ACC112 (cell line): ENCODE results near the gene NOTCH1.

Experiments
- H2AFZ ChIP-seq: fragments of 200-600 bp; sonication (generic); one replicate; pipeline ENCODE4 v1.6.0; 2017; ENCODE audit warnings: antibody characterized with exemption, low read length; ENCODE audit not compliant: unreplicated experiment
- H3K27ac ChIP-seq: fragments of 200-600 bp; sonication (generic); 2 replicates; pipeline ENCODE4 v1.5.1; 2014; ENCODE audit warnings: low read depth, mild to moderate bottlenecking, antibody characterized with exemption, low read length, moderate library complexity
- H3K27me3 ChIP-seq: fragments of 200-600 bp; sonication (generic); 2 replicates; pipeline ENCODE4 v1.6.1; 2014; ENCODE audit warnings: mild to moderate bottlenecking, antibody characterized with exemption, low read length, moderate library complexity, mixed read lengths; ENCODE audit not compliant: insufficient read depth
- H3K36me3 ChIP-seq: fragments of 200-600 bp; sonication (generic); 2 replicates; pipeline ENCODE4 v1.6.1; 2016; ENCODE audit warnings: mild to moderate bottlenecking, antibody characterized with exemption, low read length, moderate library complexity, mixed read lengths; ENCODE audit not compliant: insufficient read depth
- H3K4me1 ChIP-seq: fragments of 200-600 bp; sonication (generic); one replicate; pipeline ENCODE4 v1.6.1; 2016; ENCODE audit warnings: low read length, mixed read lengths; ENCODE audit not compliant: insufficient read depth, unreplicated experiment, control insufficient read depth
- H3K4me3 ChIP-seq: fragments of 200-600 bp; sonication (generic); 2 replicates; pipeline ENCODE4 v1.5.1; 2014; ENCODE audit warnings: mild to moderate bottlenecking, low read depth, low read length
- H3K79me2 ChIP-seq: fragments of 200-600 bp; sonication (generic); one replicate; pipeline ENCODE4 v1.6.0; 2016; ENCODE audit warnings: low read length; ENCODE audit not compliant: control insufficient read depth, unreplicated experiment, insufficient read depth

The NOTCH1 gene

DNA sequence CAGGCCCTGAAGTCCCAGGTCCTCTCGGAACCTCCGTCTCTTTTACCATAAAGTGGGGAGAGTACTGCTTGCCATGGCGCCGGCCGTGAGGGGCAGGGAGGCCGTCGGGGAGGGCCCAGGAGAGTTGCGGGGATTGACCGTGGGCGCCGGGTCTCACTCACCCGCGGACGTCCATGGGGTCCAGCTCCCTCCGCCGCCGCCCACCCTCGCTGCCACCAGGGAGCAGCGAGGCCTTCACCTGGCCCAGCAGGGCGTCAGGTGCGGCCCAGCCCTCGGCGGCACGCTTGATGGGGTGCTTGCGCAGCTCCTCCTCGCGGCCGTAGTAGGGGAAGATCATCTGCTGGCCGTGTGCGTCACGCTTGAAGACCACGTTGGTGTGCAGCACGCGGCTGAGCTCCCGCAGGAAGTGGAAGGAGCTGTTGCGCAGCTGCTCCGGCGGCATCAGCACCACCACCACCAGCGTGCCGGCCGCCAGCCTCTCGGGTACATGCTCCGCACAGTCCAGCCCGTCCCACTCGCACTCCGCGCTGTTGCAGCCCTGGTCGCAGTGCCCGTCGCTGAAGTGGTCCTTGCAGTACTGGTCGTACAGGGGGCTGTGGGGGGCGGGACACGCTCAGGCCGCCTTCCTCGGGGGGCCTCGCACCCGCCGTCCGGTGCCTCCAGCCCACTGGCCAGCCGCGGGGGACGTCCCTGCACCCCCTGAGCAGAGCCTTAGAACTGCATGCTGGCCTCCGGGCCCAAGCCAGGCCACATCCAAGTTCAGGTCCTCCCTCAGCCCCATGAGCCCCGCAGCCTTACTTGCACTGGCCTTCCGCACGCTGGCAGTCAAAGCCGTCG, 41.1 kb downstream of the NOTCH1 start:
- Histone ChIP-seq H3K27me3 (no peaks in the 10 kb centered on the region), H3K27ac (no peak overlapping the region), H3K4me3 (no peak overlapping the region), H3K4me1 (no peaks in the 10 kb centered on the region), H3K79me2 (no peaks in the 10 kb centered on the region), H3K36me3 (no peaks in the 10 kb centered on the region), H2AFZ (no peak overlapping the region)

DNA sequence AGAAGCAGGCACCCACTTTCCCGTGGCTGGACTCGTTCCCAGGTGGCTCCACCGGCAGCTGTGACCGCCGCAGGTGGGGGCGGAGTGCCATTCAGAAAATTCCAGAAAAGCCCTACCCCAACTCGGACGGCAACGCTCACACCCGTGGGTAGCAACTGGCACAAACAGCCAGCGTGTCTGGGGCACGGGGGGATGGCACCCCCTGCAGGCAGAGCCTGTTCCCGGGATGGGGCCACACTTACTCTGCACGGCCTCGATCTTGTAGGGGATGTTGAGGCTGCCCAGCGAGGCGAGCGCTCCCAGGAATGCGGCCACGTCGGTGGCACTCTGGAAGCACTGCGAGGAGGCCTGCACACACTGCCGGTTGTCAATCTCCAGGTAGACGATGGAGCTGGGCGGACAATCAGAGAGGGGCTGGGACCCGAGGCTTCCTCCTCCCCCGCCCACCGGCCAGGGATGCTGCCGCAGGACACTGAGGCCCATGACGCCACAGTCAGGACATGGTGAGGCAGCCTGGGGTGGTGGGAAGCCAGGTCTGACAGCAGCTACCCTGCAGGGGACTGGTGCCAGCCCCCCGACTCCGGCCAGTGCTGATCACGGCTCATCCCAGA, 42.8 kb downstream of the NOTCH1 start:
- no peaks in the 10 kb centered on the region for H3K27me3 ChIP-seq
- no peak overlapping the region for H3K27ac ChIP-seq
- no peak overlapping the region for H2AFZ ChIP-seq
- no peaks in the 10 kb centered on the region for H3K79me2 ChIP-seq
- H3K4me1 ChIP-seq, result no peaks in the 10 kb centered on the region
- no peak overlapping the region for H3K4me3 ChIP-seq
- H3K36me3 ChIP-seq, result no peaks in the 10 kb centered on the region

- no peaks in the 10 kb centered on the region for H3K4me1 ChIP-seq
- H3K27me3 ChIP-seq, result no peaks in the 10 kb centered on the region
- no peak overlapping the region for H3K4me3 ChIP-seq
- H3K36me3 ChIP-seq, result no peaks in the 10 kb centered on the region
- no peak overlapping the region for H2AFZ ChIP-seq
- no peak overlapping the region for H3K27ac ChIP-seq
- H3K79me2 ChIP-seq, result no peaks in the 10 kb centered on the region
These were observed 43.7 kb downstream of the NOTCH1 start for GRCh38 chr9:136502196-136502595.

DNA sequence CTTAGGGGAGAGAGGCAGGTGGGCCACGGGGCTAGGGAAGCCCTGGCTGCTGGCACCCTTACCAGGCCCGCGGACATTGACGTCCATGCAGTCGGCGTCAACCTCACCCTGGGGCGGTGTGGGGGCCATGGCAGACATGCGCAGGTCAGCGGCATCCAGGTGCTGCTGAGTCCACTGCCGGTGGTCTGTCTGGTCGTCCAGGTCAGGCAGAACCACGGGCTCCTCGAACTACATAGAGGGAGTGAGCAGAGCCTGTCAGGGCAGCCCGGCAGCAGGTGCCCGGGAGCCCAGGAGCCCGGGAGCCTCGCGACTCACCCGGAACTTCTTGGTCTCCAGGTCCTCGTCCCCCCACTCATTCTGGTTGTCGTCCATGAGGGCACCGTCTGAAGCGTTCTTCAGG, 44.2 kb downstream of the NOTCH1 start:
- Histone ChIP-seq H3K4me1 (no peaks in the 10 kb centered on the region), H2AFZ (no peak overlapping the region), H3K79me2 (no peaks in the 10 kb centered on the region), H3K27me3 (no peaks in the 10 kb centered on the region), H3K4me3 (no peak overlapping the region), H3K27ac (no peak overlapping the region), H3K36me3 (no peaks in the 10 kb centered on the region)

DNA sequence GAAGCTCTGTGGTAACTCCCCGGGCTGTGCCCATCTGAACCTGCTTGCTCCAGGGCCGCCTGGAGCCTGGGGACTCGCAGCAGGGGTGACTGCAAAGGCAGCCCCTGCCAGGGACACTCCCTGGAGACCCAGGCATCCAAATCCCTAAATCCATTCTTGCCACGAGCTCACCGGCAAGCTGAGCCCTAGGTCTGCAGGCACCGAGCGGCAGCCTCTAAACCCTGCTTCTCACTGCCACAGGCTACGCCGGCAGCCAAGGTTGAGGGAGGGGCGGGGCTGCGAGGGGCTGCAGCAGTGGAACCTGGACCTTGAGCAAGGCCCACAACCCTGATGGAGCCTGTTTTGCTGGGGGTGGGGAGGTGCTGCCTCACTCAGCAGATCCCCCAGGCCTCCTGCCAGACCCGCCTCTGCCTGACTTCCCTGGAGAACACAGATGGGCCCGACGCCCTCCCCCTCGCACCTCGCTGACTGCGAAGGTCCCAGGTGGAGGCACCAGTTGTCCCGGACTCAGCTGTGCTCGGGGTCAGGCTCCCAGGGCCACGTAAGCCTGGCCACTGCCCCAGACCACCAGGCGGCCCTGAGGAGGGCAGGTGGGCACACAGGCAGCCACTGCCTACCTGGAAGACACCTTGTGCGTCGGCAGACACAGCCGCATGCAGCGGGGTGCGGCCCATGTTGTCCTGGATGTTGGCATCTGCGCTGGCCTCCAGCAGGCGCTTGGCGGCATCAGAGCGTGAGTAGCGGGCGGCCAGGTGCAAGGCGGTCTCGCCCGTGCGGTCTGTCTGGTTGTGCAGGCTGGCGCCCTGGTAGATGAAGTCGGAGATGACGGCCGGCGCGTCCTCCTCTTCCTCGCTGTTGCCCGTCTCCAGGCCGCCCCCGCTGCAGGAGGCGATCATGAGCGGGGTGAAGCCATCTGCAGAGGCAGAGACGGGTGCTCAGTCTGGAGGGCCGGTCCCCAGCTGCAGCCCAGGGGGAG, 45.6 kb downstream of the NOTCH1 start:
- no peaks in the 10 kb centered on the region for H3K79me2 ChIP-seq
- no peak overlapping the region for H2AFZ ChIP-seq
- H3K27ac ChIP-seq, result no peak overlapping the region
- no peaks in the 10 kb centered on the region for H3K36me3 ChIP-seq
- H3K4me1 ChIP-seq, result no peaks in the 10 kb centered on the region
- H3K27me3 ChIP-seq, result no peaks in the 10 kb centered on the region
- no peak overlapping the region for H3K4me3 ChIP-seq

- Histone ChIP-seq H3K27me3 (no peaks in the 10 kb centered on the region), H3K27ac (no peak overlapping the region), H3K79me2 (no peaks in the 10 kb centered on the region), H3K36me3 (no peaks in the 10 kb centered on the region), H3K4me3 (no peak overlapping the region), H2AFZ (no peak overlapping the region), H3K4me1 (no peaks in the 10 kb centered on the region)
These were observed 46.5 kb downstream of the NOTCH1 start for GRCh38 chr9:136499071-136499934.

- Histone ChIP-seq H3K27me3 (no peaks in the 10 kb centered on the region), H3K79me2 (no peaks in the 10 kb centered on the region), H3K4me1 (no peaks in the 10 kb centered on the region), H3K27ac (no peak overlapping the region), H2AFZ (no peak overlapping the region), H3K4me3 (no peak overlapping the region), H3K36me3 (no peaks in the 10 kb centered on the region)
These were observed 47.7 kb downstream of the NOTCH1 start for GRCh38 chr9:136497916-136498695.

GRCh38 chr9:136496801-136497620, 48.8 kb downstream of the NOTCH1 start:
- Histone ChIP-seq H3K4me3 (no peak overlapping the region), H3K79me2 (no peaks in the 10 kb centered on the region), H3K4me1 (no peaks in the 10 kb centered on the region), H3K36me3 (no peaks in the 10 kb centered on the region), H2AFZ (no peak overlapping the region), H3K27ac (no peak overlapping the region), H3K27me3 (no peaks in the 10 kb centered on the region)

DNA sequence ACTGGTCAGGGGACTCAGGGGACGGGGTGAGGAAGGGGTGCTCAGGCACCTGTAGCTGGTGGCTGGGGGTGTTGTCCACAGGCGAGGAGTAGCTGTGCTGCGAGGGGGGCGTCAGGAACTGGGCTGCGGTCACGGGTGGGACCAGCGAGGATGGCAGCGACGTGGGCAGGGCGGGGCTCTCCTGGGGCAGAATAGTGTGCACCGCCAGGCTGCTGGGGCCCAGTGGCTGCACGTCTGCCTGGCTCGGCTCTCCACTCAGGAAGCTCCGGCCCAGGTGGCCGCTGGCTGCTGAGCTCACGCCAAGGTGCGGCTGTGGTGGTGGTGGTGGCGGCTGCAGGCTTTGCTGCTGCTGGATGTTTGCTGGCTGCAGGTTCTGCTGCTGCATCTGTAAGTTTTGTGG, 49.7 kb downstream of the NOTCH1 start:
- Histone ChIP-seq H3K27me3 (no peaks in the 10 kb centered on the region), H3K79me2 (no peaks in the 10 kb centered on the region), H3K36me3 (no peaks in the 10 kb centered on the region), H3K4me1 (no peaks in the 10 kb centered on the region), H3K27ac (no peak overlapping the region), H3K4me3 (no peak overlapping the region), H2AFZ (no peak overlapping the region)
